Osteoblast (primary cell): ENCODE measurements around the gene PIP. TPM values are rescaled to one million over a fixed set of nuclear protein-coding genes. Genes with fewer than 3 reads are reported as not detected.
"Not testable (repeated sequence)": the region's sequence is repeated elsewhere in the genome, so short reads cannot be mapped to it uniquely, and the experiment has no call there.

ENCODE experiments used
- DNase-seq: peaks from one replicate; pipeline ENCODE4 v3.0.0; 2011; ENCODE audit warnings: low spot score, mixed read lengths; ENCODE audit not compliant: insufficient read length; ENCODE audit errors: missing footprints
- H2AFZ ChIP-seq: 2 replicates; pipeline ENCODE4 v1.6.0; 2011; ENCODE audit warnings: mild to moderate bottlenecking, low read length
- H3K27ac ChIP-seq: 2 replicates; pipeline ENCODE4 v1.5.1; 2011; ENCODE audit warnings: mild to moderate bottlenecking, low read depth, low read length, moderate library complexity
- H3K27me3 ChIP-seq: 2 replicates; pipeline ENCODE4 v1.6.0; 2012; ENCODE audit warnings: mild to moderate bottlenecking, control low read depth, inconsistent platforms, low read length, moderate library complexity; ENCODE audit not compliant: insufficient read depth
- H3K36me3 ChIP-seq: 2 replicates; pipeline ENCODE4 v1.5.1; 2011; ENCODE audit warnings: mild to moderate bottlenecking, low read length, control low read depth, moderate library complexity; ENCODE audit not compliant: insufficient read depth
- H3K4me1 ChIP-seq: 2 replicates; pipeline ENCODE4 v1.5.1; 2011; ENCODE audit warnings: mild to moderate bottlenecking, low read length, control low read depth, moderate library complexity; ENCODE audit not compliant: insufficient read depth
- H3K4me2 ChIP-seq: 2 replicates; pipeline ENCODE4 v1.6.0; 2011; ENCODE audit warnings: mild to moderate bottlenecking, low read length; ENCODE audit not compliant: insufficient read depth
- H3K4me3 ChIP-seq: fragments of 200-600 bp; sonication (generic); 3 replicates; pipeline ENCODE4 v1.5.1; 2012; ENCODE audit warnings: mild to moderate bottlenecking, low read length, inconsistent platforms; ENCODE audit not compliant: insufficient read depth
- H3K79me2 ChIP-seq: 2 replicates; pipeline ENCODE4 v1.6.0; 2012; ENCODE audit warnings: mild to moderate bottlenecking, low read length, control low read depth, inconsistent platforms; ENCODE audit not compliant: insufficient read depth
- H3K9me3 ChIP-seq: 2 replicates; pipeline ENCODE4 v1.5.1; 2011; ENCODE audit warnings: low read depth, low read length, control low read depth
- H4K20me1 ChIP-seq: 2 replicates; pipeline ENCODE4 v1.6.0; 2012; ENCODE audit warnings: mild to moderate bottlenecking, low read length, control low read depth; ENCODE audit not compliant: insufficient read depth
- CTCF ChIP-seq: IDR thresholded peaks from 2 replicates; pipeline ENCODE4 v1.5.1; 2011; ENCODE audit warnings: mild to moderate bottlenecking, low read depth, low read length, moderate library complexity; ENCODE audit errors: extremely low read depth
- total RNA-seq: library from RNA; depleted of rRNA; stranded (reverse); fragments of >200 nt; gene quantifications from 2 replicates; pipeline ENCODE4 v1.2.3, GENCODE V29; 2012

The PIP gene
- total RNA-seq, 1 donor = not detected

- Histone ChIP-seq H3K27me3 (no peaks in the 10 kb centered on the region), H3K4me2 (no peak overlapping the region), H3K27ac (no peak overlapping the region), H3K9me3 (no peaks in the 10 kb centered on the region), H3K79me2 (no peaks in the 10 kb centered on the region), H3K4me1 (no peaks in the 10 kb centered on the region), H2AFZ (no peak overlapping the region), H4K20me1 (no peaks in the 10 kb centered on the region), H3K4me3 (no peak overlapping the region), H3K36me3 (no peaks in the 10 kb centered on the region)
- DNase-seq = no peak
- TF ChIP-seq CTCF = no peak
Measured at GRCh38 chr7:143104759-143105158, 27.1 kb upstream of the PIP start.

GRCh38 chr7:143108019-143108418, 23.9 kb upstream of the PIP start:
- not testable (repeated sequence) for H3K4me1 ChIP-seq, H3K27ac ChIP-seq, H2AFZ ChIP-seq, H3K4me2 ChIP-seq, H3K27me3 ChIP-seq, H3K79me2 ChIP-seq, H3K4me3 ChIP-seq, H3K9me3 ChIP-seq, H4K20me1 ChIP-seq, DNase-seq, H3K36me3 ChIP-seq

- Histone ChIP-seq H4K20me1 (no peaks in the 10 kb centered on the region), H3K79me2 (no peaks in the 10 kb centered on the region), H3K27me3 (no peaks in the 10 kb centered on the region), H3K4me3 (no peak overlapping the region), H2AFZ (no peak overlapping the region), H3K27ac (no peak overlapping the region), H3K4me1 (no peaks in the 10 kb centered on the region), H3K9me3 (no peaks in the 10 kb centered on the region), H3K4me2 (no peak overlapping the region), H3K36me3 (no peaks in the 10 kb centered on the region)
- DNase-seq = no peak
- TF ChIP-seq CTCF = no peak
Measured at GRCh38 chr7:143117395-143117794, 14.5 kb upstream of the PIP start.

GRCh38 chr7:143120691-143121405, 11.0 kb upstream of the PIP start:
- Histone ChIP-seq H3K4me1 (no peaks in the 10 kb centered on the region), H3K27me3 (no peaks in the 10 kb centered on the region), H3K79me2 (no peaks in the 10 kb centered on the region), H3K27ac (no peak overlapping the region), H4K20me1 (no peaks in the 10 kb centered on the region), H3K4me3 (no peak overlapping the region), H2AFZ (no peak overlapping the region), H3K9me3 (no peaks in the 10 kb centered on the region), H3K4me2 (no peak overlapping the region), H3K36me3 (no peaks in the 10 kb centered on the region)
- no peak for TF ChIP-seq CTCF
- no peak for DNase-seq

- H3K36me3 ChIP-seq, H4K20me1 ChIP-seq, H3K9me3 ChIP-seq, DNase-seq, H3K4me2 ChIP-seq, H3K27me3 ChIP-seq, H3K4me3 ChIP-seq, H3K27ac ChIP-seq, H3K79me2 ChIP-seq, H2AFZ ChIP-seq, H3K4me1 ChIP-seq: not testable (repeated sequence)
Measured at GRCh38 chr7:143123326-143123725, 8.6 kb upstream of the PIP start.
